ENCODE results near the gene CETN1.

Gene CETN1

GRCh38 chr18:580154-580553, at the start of gene CETN1:
Gene CETN1, plus strand, starts transcription at chr18:580380. Its CDS starts 29 bp downstream, at chr18:580409.
- no peak for DNase-seq (ENCODE audit: low read depth)

- no peak for DNase-seq (ENCODE audit: low read depth)
These were observed 48.2 kb upstream of the CETN1 start for GRCh38 chr18:532018-532417.

- no peak for DNase-seq (ENCODE audit: low read depth)
These were observed 47.5 kb upstream of the CETN1 start for GRCh38 chr18:532632-533031.

GRCh38 chr18:533995-534601, 46.1 kb upstream of the CETN1 start:
- DNase-seq (ENCODE audit: low read depth), result no peak

GRCh38 chr18:543447-544078, 36.6 kb upstream of the CETN1 start:
- no peak for DNase-seq (ENCODE audit: low read depth)

GRCh38 chr18:549967-550366, 30.2 kb upstream of the CETN1 start:
- no peak for DNase-seq (ENCODE audit: low read depth)

GRCh38 chr18:551404-552061, 28.6 kb upstream of the CETN1 start:
- no peak for DNase-seq (ENCODE audit: low read depth)

- DNase-seq (ENCODE audit: low read depth), result no peak
These were observed 24.3 kb upstream of the CETN1 start for GRCh38 chr18:555705-556457.

GRCh38 chr18:564708-565561, 15.2 kb upstream of the CETN1 start:
- DNase-seq (ENCODE audit: low read depth), result no peak

- no peak for DNase-seq (ENCODE audit: low read depth)
These were observed 14.6 kb upstream of the CETN1 start for GRCh38 chr18:565562-566061.

GRCh38 chr18:567122-567521, 13.1 kb upstream of the CETN1 start:
- DNase-seq (ENCODE audit: low read depth), result no peak

- DNase-seq (ENCODE audit: low read depth), result no peak
These were observed 11.4 kb upstream of the CETN1 start for GRCh38 chr18:568731-569130.

- no peak for DNase-seq (ENCODE audit: low read depth)
These were observed 9.9 kb upstream of the CETN1 start for GRCh38 chr18:570256-570655.

- DNase-seq (ENCODE audit: low read depth), result no peak
These were observed 9.5 kb upstream of the CETN1 start for GRCh38 chr18:570697-571096.

GRCh38 chr18:572091-572830, 7.9 kb upstream of the CETN1 start:
- no peak for DNase-seq (ENCODE audit: low read depth)

GRCh38 chr18:572831-573289, 7.3 kb upstream of the CETN1 start:
- no peak for DNase-seq (ENCODE audit: low read depth)

- DNase-seq (ENCODE audit: low read depth), result no peak
These were observed 6.8 kb upstream of the CETN1 start for GRCh38 chr18:573385-573784.

- DNase-seq (ENCODE audit: low read depth), result no peak
These were observed 5.9 kb upstream of the CETN1 start for GRCh38 chr18:574149-574860.

GRCh38 chr18:574865-575645, 5.1 kb upstream of the CETN1 start:
- no peak for DNase-seq (ENCODE audit: low read depth)
